ENCODE results near the gene PGM3.

The PGM3 gene

DNA sequence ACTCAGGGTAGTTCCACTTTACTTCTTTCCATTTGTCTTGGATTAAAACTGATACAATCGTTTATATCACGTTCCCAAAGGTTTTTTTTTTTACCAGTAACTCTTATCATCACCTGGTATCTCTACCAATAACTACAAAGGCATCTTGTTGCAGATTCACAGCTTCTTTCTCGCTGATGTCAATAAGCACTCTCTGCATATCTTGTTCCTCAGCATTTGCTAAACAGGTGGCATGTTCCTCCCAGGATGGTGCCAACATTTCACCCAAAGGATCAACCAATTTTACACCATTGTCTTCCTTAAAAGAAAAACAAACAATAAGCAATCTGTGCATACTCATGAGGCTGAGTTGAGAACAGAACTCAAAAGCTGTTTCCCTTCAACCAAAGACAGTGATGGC, 4.6 kb downstream of the PGM3 start:
- TF ChIP-seq, protein P1, sequence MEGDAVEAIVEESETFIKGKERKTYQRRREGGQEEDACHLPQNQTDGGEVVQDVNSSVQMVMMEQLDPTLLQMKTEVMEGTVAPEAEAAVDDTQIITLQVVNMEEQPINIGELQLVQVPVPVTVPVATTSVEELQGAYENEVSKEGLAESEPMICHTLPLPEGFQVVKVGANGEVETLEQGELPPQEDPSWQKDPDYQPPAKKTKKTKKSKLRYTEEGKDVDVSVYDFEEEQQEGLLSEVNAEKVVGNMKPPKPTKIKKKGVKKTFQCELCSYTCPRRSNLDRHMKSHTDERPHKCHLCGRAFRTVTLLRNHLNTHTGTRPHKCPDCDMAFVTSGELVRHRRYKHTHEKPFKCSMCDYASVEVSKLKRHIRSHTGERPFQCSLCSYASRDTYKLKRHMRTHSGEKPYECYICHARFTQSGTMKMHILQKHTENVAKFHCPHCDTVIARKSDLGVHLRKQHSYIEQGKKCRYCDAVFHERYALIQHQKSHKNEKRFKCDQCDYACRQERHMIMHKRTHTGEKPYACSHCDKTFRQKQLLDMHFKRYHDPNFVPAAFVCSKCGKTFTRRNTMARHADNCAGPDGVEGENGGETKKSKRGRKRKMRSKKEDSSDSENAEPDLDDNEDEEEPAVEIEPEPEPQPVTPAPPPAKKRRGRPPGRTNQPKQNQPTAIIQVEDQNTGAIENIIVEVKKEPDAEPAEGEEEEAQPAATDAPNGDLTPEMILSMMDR (IDR thresholded peaks at IDR 0.05; ENCODE audit: low read depth, low read length, missing control alignments), result no peak
- in situ Hi-C loops (cut with HindIII; ENCODE audit: low sequenced_read_pairs), result no loop called here
- H3K4me3 ChIP-seq (ENCODE audit: low read depth, low read length), result no peak overlapping the region
- DNase-seq (ENCODE audit: low read depth), result no peak

GRCh38 chr6:83185096-83185495, 8.0 kb downstream of the PGM3 start:
- in situ Hi-C loops (cut with HindIII; ENCODE audit: low sequenced_read_pairs), result no loop called here
- TF ChIP-seq, protein P1 (IDR thresholded peaks at IDR 0.05; ENCODE audit: low read depth, low read length, missing control alignments), result no peak
- DNase-seq (ENCODE audit: low read depth), result no peak
- no peak overlapping the region for H3K4me3 ChIP-seq (ENCODE audit: low read depth, low read length)

DNA sequence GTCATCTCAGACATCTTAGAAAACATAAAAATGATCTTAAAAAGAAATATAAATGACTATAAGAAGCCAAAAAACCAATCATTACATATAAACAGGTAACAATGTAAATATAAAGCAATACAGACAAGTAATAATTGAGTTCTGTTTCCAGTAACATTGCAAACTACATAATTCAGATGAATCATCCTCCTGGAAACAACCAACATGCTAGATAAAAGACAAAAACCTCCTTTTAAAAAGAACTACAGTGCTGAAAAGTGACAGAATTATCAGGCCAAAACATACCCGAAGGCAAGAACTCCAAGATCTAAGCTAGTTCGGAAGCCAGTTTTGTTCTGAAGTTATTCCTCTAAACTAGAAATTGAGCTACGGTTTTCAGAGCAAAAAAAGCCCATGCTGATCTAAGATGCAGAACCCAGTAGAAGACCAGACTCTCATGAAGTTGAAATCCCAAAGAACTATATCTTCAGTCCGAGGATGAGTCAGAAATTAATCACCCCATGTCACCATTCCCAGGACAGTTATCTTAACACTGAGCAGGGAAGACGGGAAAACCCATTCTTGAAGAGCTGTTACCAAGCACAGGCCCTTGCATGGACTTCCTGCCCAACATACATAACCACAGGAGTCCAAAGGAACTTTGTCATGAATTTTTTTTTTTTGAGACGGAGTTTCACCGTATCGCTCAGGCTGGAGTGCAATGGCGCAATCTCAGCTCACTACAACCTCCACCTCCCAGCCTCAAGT, 9.8 kb downstream of the PGM3 start:
- no peak overlapping the region for H3K4me3 ChIP-seq (ENCODE audit: low read depth, low read length)
- no peak for DNase-seq (ENCODE audit: low read depth)
- TF ChIP-seq, protein P1 (IDR thresholded peaks at IDR 0.05; ENCODE audit: low read depth, low read length, missing control alignments), result no peak
- in situ Hi-C loops (cut with HindIII; ENCODE audit: low sequenced_read_pairs), result no loop called here

GRCh38 chr6:83182114-83182513, 11.0 kb downstream of the PGM3 start:
- TF ChIP-seq, protein P1 (IDR thresholded peaks at IDR 0.05; ENCODE audit: low read depth, low read length, missing control alignments), result no peak
- no peak overlapping the region for H3K4me3 ChIP-seq (ENCODE audit: low read depth, low read length)
- DNase-seq (ENCODE audit: low read depth), result no peak
- in situ Hi-C loops (cut with HindIII; ENCODE audit: low sequenced_read_pairs), result no loop called here

- in situ Hi-C loops (cut with HindIII; ENCODE audit: low sequenced_read_pairs), result no loop called here
- DNase-seq (ENCODE audit: low read depth), result no peak
Observed at GRCh38 chr6:83180426-83180950, 12.6 kb downstream of the PGM3 start.

DNA sequence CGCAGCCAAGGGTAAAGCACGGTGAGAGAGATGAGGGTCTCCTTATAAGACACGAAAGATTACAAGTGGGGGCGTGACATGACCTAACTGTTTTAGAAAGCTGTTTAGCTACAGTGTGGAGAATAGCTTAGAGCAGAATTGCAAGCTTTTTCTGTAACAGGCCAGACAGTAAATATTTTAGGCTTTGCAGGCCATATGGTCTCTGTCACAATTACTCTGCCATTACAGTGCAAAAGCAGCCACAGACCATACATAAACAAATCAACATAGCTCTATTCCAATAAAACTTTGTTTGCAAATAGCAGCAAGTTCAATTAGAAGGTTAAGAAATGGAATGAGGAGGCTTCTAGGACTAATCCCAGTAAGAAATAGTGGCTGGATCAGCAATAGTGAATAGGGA, 16.8 kb downstream of the PGM3 start:
- in situ Hi-C loops (cut with HindIII; ENCODE audit: low sequenced_read_pairs), result no loop called here
- TF ChIP-seq, protein P1 (IDR thresholded peaks at IDR 0.05; ENCODE audit: low read depth, low read length, missing control alignments), result no peak
- no peak overlapping the region for H3K4me3 ChIP-seq (ENCODE audit: low read depth, low read length)
- DNase-seq (ENCODE audit: low read depth), result no peak

More at GRCh38 chr6:83180426-83180950, 12.6 kb downstream of the PGM3 start:
- no peak overlapping the region for H3K4me3 ChIP-seq (ENCODE audit: low read depth, low read length)
- TF ChIP-seq, protein P1 (IDR thresholded peaks at IDR 0.05; ENCODE audit: low read depth, low read length, missing control alignments), result no peak

All from astrocyte of the cerebellum (primary cell).